CD4-positive, alpha-beta T cell (primary cell): ENCODE data around the gene APOC4. TPM values are rescaled to one million over a fixed set of nuclear protein-coding genes. Genes with fewer than 3 reads are reported as not detected.
"Not testable (repeated sequence)": the region's sequence is repeated elsewhere in the genome, so short reads cannot be mapped to it uniquely, and the experiment has no call there.

Source experiments
- ATAC-seq: fragments of 200-7000 bp; cut with Tn5 transposase; one replicate; pipeline ENCODE4 v1.10.0; 2022; ENCODE audit warnings: mild to moderate bottlenecking; ENCODE audit not compliant: poor library complexity
- CTCF ChIA-PET: fragments of 350-600 bp; sonication (Branson Sonifier 250); formaldehyde crosslinking; loops from one replicate; lab custom pipeline; 2021; ENCODE audit warnings: antibody characterized with exemption, inconsistent platforms; lab: Charles Lee
- POLR2A ChIA-PET: fragments of 350-600 bp; sonication (Branson Sonifier 250); formaldehyde crosslinking; loops from one replicate; lab custom pipeline; 2021; ENCODE audit warnings: antibody characterized with exemption, inconsistent platforms; lab: Charles Lee
- DNase-seq, 14 experiments: peaks; one replicate each; pipeline ENCODE4 v3.0.0-alpha.2; 2013 to 2020; ENCODE audit warnings: mixed read lengths in 2 of 14
- H3K27ac ChIP-seq, 2 donors: one replicate each; pipeline versions ENCODE4 v1.5.1 to v1.7.0; 2013; ENCODE audit warnings: low read length in 2 of 2, low read depth in 1 of 2, mild to moderate bottlenecking in 1 of 2
- H3K27me3 ChIP-seq, 2 experiments: 1 replicate in 1 of 2; 2 replicates in 1 of 2; pipeline versions ENCODE4 v1.6.1 to v1.7.0; 2013; ENCODE audit warnings: low read length in 2 of 2, control low read depth in 1 of 2, mild to moderate bottlenecking in 1 of 2, moderate library complexity in 1 of 2; ENCODE audit not compliant: insufficient read depth in 2 of 2, control insufficient read depth in 1 of 2
- H3K36me3 ChIP-seq: one replicate; pipeline ENCODE4 v1.6.1; 2013; ENCODE audit warnings: low read length, control low read depth; ENCODE audit not compliant: insufficient read depth
- H3K4me1 ChIP-seq: one replicate; pipeline ENCODE4 v1.6.1; 2013; ENCODE audit warnings: low read length, control low read depth; ENCODE audit not compliant: insufficient read depth
- H3K4me3 ChIP-seq: one replicate; pipeline ENCODE4 v1.5.1; 2013; ENCODE audit warnings: mild to moderate bottlenecking, low read length, moderate library complexity
- H3K9me3 ChIP-seq, 2 experiments: 1 replicate in 1 of 2; 2 replicates in 1 of 2; pipeline versions ENCODE4 v1.6.1 to v1.7.0; 2013; ENCODE audit warnings: low read length in 2 of 2, mild to moderate bottlenecking in 2 of 2, control low read depth in 1 of 2, moderate library complexity in 1 of 2; ENCODE audit not compliant: control insufficient read depth in 1 of 2, insufficient read depth in 1 of 2
- H3K27ac Mint-ChIP-seq: one replicate; pipeline ENCODE4 v1.8.0; 2020; ENCODE audit warnings: mixed read lengths
- H3K27me3 Mint-ChIP-seq: one replicate; pipeline ENCODE4 v1.8.0; 2021; ENCODE audit warnings: mixed read lengths
- H3K36me3 Mint-ChIP-seq: one replicate; pipeline ENCODE4 v1.8.0; 2021; ENCODE audit warnings: low read depth, mixed read lengths
- H3K4me1 Mint-ChIP-seq: one replicate; pipeline ENCODE4 v1.8.0; 2021; ENCODE audit warnings: low read depth, mixed read lengths
- H3K4me3 Mint-ChIP-seq: one replicate; pipeline ENCODE4 v1.8.0; 2020; ENCODE audit warnings: mild to moderate bottlenecking, mixed read lengths
- H3K9me3 Mint-ChIP-seq: one replicate; pipeline ENCODE4 v1.8.0; 2020; ENCODE audit warnings: mixed read lengths
- CTCF ChIP-seq: fragments of 200-600 bp; IDR thresholded peaks from one replicate; pipeline ENCODE4 v1.8.0; 2022; ENCODE audit warnings: antibody characterized with exemption, mild to moderate bottlenecking
- intact Hi-C, 2 experiments: fragments of 100-400 bp; cut with DNase I in 1 of 2; cut with micrococcal nuclease in 1 of 2; formaldehyde crosslinking; loops; one replicate each; pipeline versions ENCODE4 v1.15.1 to v1.9.0; 2023 to 2025; cut with DNase I, micrococcal nuclease
- total RNA-seq, 174 experiments: library from RNA in 2 of 174; stranded (reverse) in 2 of 174; gene quantifications; one replicate each; pipeline ENCODE4 v1.2.3 and lab custom pipeline; 2021 to 2026

Gene APOC4
- total RNA-seq, 2 experiments from 2014 or later = not detected

GRCh38 chr19:44924243-44924725 lies 17.8 kb upstream of the APOC4 start:
- Histone ChIP-seq H3K27ac (no peak overlapping the region), H3K27me3 (peaks cover 12 to 18% of the 10 kb centered on the region in 2 experiments), H3K4me1 (peaks cover 8% of the 10 kb centered on the region), H3K36me3 (no peaks in the 10 kb centered on the region), H3K9me3 (no peaks in the 10 kb centered on the region), H3K4me3 (no peak overlapping the region)
- ATAC-seq = no peak
- no peak for DNase-seq
- TF ChIP-seq CTCF = no peak
- H3K27ac Mint-ChIP-seq = no peak overlapping the region
- no peaks in the 10 kb centered on the region for H3K36me3 Mint-ChIP-seq
- peaks cover 3% of the 10 kb centered on the region for H3K4me1 Mint-ChIP-seq
- H3K4me3 Mint-ChIP-seq = no peak overlapping the region
- peaks cover 29% of the 10 kb centered on the region for H3K27me3 Mint-ChIP-seq
- ChIA-PET CTCF (no interaction called here), POLR2A (no interaction called here)
- no peaks in the 10 kb centered on the region for H3K9me3 Mint-ChIP-seq
- intact Hi-C loops = no loop called here

DNA sequence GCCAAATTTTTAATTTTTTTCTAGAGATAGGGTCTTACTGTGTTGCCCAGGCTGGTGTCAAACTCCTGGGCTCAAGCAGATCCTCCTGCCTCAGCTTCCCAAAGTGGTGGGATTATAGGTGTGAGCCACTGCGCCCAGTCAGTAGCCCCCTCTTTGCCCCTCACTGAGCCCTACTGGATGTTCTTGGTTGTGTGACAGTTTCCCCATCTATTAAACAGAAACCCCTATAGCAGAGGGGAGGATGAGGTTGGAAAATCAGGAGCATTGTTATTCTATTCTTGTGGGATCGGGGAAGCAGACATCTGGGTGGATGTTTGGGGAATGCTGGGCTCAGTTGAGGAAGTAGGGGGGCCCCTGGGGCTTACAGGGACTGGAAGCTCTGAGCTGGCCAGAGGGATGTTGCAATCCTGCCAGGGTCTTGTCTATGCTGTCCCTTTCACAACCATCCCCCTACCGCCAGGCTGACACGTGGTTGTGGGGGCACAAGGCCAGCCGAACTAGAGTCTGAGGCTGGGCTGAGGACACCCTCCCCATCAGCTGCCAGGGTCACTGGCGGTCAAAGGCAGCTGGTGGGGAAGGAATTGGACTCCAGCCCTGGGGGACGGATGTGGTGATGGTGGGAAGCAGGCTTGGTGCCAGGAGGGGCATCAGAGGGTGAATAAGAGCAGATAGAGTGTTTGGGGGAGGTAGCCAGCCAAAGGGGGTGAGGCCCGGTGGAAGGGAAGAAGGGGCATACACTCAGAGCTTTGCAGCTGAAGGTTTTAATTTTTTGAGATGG lies 16.7 kb upstream of the APOC4 start:
- H3K36me3 Mint-ChIP-seq = no peaks in the 10 kb centered on the region
- POLR2A ChIA-PET = no interaction called here
- no peak overlapping the region for H3K4me3 Mint-ChIP-seq
- H3K9me3 Mint-ChIP-seq = no peaks in the 10 kb centered on the region
- intact Hi-C loops = no loop called here
- peaks cover 29% of the 10 kb centered on the region for H3K27me3 Mint-ChIP-seq
- Histone ChIP-seq H3K4me3 (no peak overlapping the region), H3K27ac (no peak overlapping the region), H3K9me3 (no peaks in the 10 kb centered on the region), H3K4me1 (peaks cover 8% of the 10 kb centered on the region), H3K36me3 (no peaks in the 10 kb centered on the region), H3K27me3 (peaks cover 12 to 18% of the 10 kb centered on the region in 2 experiments)
- ATAC-seq (no peak), DNase-seq (no peak)
- no peak for TF ChIP-seq CTCF
- CTCF ChIA-PET = no interaction called here
- H3K4me1 Mint-ChIP-seq = peaks cover 3% of the 10 kb centered on the region
- H3K27ac Mint-ChIP-seq = no peak overlapping the region

DNA sequence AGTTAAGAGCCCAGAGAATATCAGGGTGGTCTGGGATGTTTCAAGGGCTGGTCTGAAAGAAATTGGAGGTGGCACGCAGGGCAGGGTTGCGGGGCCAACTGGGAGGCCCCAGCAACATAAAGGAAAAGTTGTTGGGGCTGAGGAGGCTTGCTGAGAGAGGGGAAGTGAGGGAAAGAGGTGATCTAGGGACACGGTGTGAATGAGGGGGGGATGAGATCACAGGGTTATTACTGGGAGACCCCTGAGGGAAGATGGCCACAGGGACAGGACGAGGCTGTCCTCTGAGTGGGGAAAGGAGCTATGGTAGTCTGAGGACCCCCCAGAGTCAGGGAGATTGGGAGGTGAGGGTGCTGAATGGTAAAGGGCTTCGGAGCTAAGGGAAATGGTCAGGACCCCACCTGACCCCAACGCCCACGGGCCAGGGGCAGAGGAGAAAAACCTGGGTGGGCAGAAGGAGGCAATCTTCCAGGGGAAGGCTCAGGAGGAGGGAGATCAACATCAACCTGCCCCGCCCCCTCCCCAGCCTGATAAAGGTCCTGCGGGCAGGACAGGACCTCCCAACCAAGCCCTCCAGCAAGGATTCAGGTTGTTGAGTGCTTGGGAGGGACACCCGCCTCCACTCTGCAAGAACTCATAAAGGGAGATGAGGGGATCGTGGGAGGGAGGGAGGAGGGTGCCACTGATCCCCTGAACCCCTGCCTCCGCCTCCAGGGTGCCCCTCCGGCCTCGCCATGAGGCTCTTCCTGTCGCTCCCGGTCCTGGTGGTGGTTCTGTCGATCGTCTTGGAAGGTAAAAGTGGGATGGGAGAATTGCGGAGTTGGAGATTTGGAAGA lies 15.6 kb upstream of the APOC4 start:
- H3K4me1 Mint-ChIP-seq, intact Hi-C loops, H3K9me3 ChIP-seq, H3K27ac ChIP-seq, DNase-seq, H3K4me3 ChIP-seq, H3K4me1 ChIP-seq, H3K27ac Mint-ChIP-seq, H3K36me3 ChIP-seq, H3K36me3 Mint-ChIP-seq, POLR2A ChIA-PET, ATAC-seq, H3K9me3 Mint-ChIP-seq, H3K4me3 Mint-ChIP-seq, CTCF ChIA-PET: not testable (repeated sequence)
- peaks cover 29% of the 10 kb centered on the region for H3K27me3 Mint-ChIP-seq
- H3K27me3 ChIP-seq = peaks cover 12 to 18% of the 10 kb centered on the region in 2 experiments
